Mesendoderm (in vitro differentiated cells): ENCODE results near the gene FOXP1.

Experiments used
- DNase-seq: peaks from one replicate; pipeline ENCODE4 v3.0.0; 2013
- H2AK5ac ChIP-seq: 2 replicates; pipeline ENCODE4 v1.6.1; 2013; ENCODE audit warnings: low read length, inconsistent platforms
- H2BK120ac ChIP-seq: 2 replicates; pipeline ENCODE4 v1.6.1; 2013; ENCODE audit warnings: low read depth, mild to moderate bottlenecking, low read length, moderate library complexity, mixed read lengths
- H2BK15ac ChIP-seq: replicated peaks from 2 replicates; pipeline ENCODE4 v1.6.1; 2013; ENCODE audit warnings: low read depth, mild to moderate bottlenecking, moderate library complexity
- H2BK5ac ChIP-seq: 2 replicates; pipeline ENCODE4 v1.6.1; 2013; ENCODE audit warnings: low read length, inconsistent platforms
- H3K18ac ChIP-seq: 2 replicates; pipeline ENCODE4 v1.6.1; 2013; ENCODE audit warnings: mild to moderate bottlenecking, low read length, mixed read lengths
- H3K23ac ChIP-seq: one replicate; pipeline ENCODE4 v1.6.1; 2013; ENCODE audit warnings: low read length
- H3K27ac ChIP-seq: 2 replicates; pipeline ENCODE4 v1.5.1; 2013; ENCODE audit warnings: low read depth, mild to moderate bottlenecking, inconsistent platforms, low read length, moderate library complexity
- H3K27me3 ChIP-seq: 2 replicates; pipeline ENCODE4 v1.6.1; 2013; ENCODE audit warnings: low read length, control low read depth, mild to moderate bottlenecking, inconsistent platforms; ENCODE audit not compliant: insufficient read depth, poor library complexity
- H3K36me3 ChIP-seq: 2 replicates; pipeline ENCODE4 v1.6.1; 2013; ENCODE audit warnings: low read length, inconsistent platforms; ENCODE audit not compliant: control insufficient read depth, insufficient read depth
- H3K4ac ChIP-seq: one replicate; pipeline ENCODE4 v1.6.1; 2013; ENCODE audit warnings: low read depth, mild to moderate bottlenecking, low read length, moderate library complexity
- H3K4me1 ChIP-seq: 2 replicates; pipeline ENCODE4 v1.6.1; 2013; ENCODE audit warnings: low read depth, low read length, inconsistent platforms; ENCODE audit not compliant: control insufficient read depth
- H3K4me2 ChIP-seq: 2 replicates; pipeline ENCODE4 v1.6.1; 2013; ENCODE audit warnings: low read length
- H3K4me3 ChIP-seq: 2 replicates; pipeline ENCODE4 v1.5.1; 2013; ENCODE audit warnings: mild to moderate bottlenecking, low read length
- H3K56ac ChIP-seq: one replicate; pipeline ENCODE4 v1.6.1; 2013; ENCODE audit warnings: low read length
- H3K79me1 ChIP-seq: 2 replicates; pipeline ENCODE4 v1.6.1; 2013; ENCODE audit warnings: low read length, inconsistent platforms
- H3K79me2 ChIP-seq: 2 replicates; pipeline ENCODE4 v1.6.1; 2013; ENCODE audit warnings: mild to moderate bottlenecking, low read length; ENCODE audit not compliant: control insufficient read depth, insufficient read depth
- H3K9ac ChIP-seq: 2 replicates; pipeline ENCODE4 v1.6.1; 2013; ENCODE audit warnings: low read length, inconsistent platforms
- H4K5ac ChIP-seq: one replicate; pipeline ENCODE4 v1.6.1; 2013; ENCODE audit warnings: low read length
- H4K8ac ChIP-seq: one replicate; pipeline ENCODE4 v1.6.1; 2013; ENCODE audit warnings: low read depth, mild to moderate bottlenecking, control low read depth, low read length, moderate library complexity
- WGBS: extraction: QIAGEN DNeasy Blood & Tissue Kit; methylation state at CpG from one replicate; pipeline ENCODE4 v1.1.7; 2013; ENCODE audit warnings: low lambda C conversion rate, missing lambda C conversion rate; ENCODE audit not compliant: insufficient coverage; ENCODE audit errors: extremely low coverage; 5-methylcytosine and 5-hydroxymethylcytosine counted together

FOXP1 gene

DNA sequence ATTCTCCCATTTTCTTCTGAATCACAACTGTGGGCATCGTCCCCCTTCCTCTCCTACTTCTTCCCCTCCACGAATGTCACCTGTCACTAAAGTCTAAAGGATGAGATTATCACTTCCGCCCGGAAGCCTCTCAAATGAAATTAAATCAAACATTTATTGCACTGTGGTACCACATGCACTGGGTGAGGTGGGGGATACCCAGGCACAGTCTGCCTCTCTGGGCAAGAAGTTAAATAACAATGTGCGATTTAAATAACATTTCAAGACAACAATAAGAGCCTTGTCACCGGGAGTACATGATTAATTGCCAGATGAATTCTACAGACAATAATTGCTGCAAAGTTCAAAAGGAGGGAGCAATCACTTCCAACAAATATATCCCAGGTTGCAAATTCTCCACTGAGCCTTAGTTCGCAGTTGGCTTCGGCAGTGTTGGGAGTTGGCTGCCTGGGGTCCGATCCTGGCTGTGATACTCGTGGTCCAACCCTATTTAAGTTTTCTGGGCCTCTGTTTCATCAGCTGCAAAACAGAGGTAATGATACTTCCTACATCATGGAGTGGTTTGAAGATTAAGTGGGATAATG, 77.7 kb downstream of the FOXP1 start:
- Histone ChIP-seq H4K8ac (no peak overlapping the region), H3K4me3 (no peak overlapping the region), H3K4me2 (no peak overlapping the region), H3K18ac (no peak overlapping the region), H3K4me1 (peaks cover 2% of the 10 kb centered on the region), H3K56ac (no peak overlapping the region), H3K79me1 (no peaks in the 10 kb centered on the region), H3K9ac (no peak overlapping the region), H2BK120ac (no peak overlapping the region), H3K27me3 (no peaks in the 10 kb centered on the region), H3K36me3 (no peaks in the 10 kb centered on the region), H2BK5ac (no peak overlapping the region), H4K5ac (no peak overlapping the region), H3K23ac (no peak overlapping the region), H2BK15ac (no peak overlapping the region), H2AK5ac (no peak overlapping the region), H3K27ac (no peak overlapping the region), H3K4ac (no peak overlapping the region), H3K79me2 (no peaks in the 10 kb centered on the region)
- WGBS = no CpG with 5 or more reads among the region's 10 CpGs
- no peak for DNase-seq

DNA sequence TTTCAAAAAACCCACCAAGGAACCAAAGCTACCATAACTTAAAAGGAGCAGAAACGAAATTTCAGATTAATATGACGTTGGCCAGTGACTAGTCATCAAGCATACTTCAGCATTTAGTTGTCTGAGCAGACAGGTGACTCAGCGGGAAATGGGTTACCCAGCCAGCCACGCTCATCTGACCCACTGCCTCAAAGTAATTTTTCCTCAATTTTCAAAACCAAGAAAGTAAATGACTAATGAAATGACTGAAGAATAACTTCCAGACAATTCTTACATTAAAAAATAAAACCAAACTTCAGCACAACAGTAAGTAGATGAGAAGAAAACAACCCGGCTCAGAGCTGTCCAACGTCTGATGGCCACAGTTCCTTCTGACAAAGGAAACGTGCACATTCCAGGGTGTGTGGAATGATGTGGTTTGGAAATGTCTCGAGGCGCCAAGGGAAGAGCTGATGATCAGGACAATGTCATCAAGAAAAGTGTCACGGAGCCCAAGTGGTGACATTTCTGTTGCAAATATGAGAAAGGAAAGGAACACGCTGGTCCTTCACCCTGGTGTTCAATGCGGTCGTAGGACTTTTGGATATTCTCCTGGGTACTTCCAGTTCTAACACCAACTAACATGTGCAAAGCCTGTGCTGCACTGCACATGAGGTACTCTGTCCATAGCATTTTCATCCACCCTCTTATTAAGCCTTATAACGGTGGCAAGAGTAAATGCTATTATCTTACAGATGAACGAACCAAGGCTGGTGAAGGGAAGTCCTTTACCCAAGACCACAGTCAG, 79.1 kb downstream of the FOXP1 start:
- Histone ChIP-seq H2BK5ac (no peak overlapping the region), H3K27ac (no peak overlapping the region), H3K4me2 (no peak overlapping the region), H3K36me3 (no peaks in the 10 kb centered on the region), H3K79me2 (no peaks in the 10 kb centered on the region), H2BK120ac (no peak overlapping the region), H2AK5ac (no peak overlapping the region), H4K5ac (no peak overlapping the region), H3K4me3 (no peak overlapping the region), H3K4me1 (peaks cover 5% of the 10 kb centered on the region), H3K23ac (no peak overlapping the region), H3K18ac (no peak overlapping the region), H4K8ac (no peak overlapping the region), H2BK15ac (no peak overlapping the region), H3K27me3 (no peaks in the 10 kb centered on the region), H3K9ac (no peak overlapping the region), H3K79me1 (no peaks in the 10 kb centered on the region), H3K56ac (no peak overlapping the region), H3K4ac (no peak overlapping the region)
- DNase-seq = no peak
- no CpG with 5 or more reads among the region's 15 CpGs for WGBS

DNA sequence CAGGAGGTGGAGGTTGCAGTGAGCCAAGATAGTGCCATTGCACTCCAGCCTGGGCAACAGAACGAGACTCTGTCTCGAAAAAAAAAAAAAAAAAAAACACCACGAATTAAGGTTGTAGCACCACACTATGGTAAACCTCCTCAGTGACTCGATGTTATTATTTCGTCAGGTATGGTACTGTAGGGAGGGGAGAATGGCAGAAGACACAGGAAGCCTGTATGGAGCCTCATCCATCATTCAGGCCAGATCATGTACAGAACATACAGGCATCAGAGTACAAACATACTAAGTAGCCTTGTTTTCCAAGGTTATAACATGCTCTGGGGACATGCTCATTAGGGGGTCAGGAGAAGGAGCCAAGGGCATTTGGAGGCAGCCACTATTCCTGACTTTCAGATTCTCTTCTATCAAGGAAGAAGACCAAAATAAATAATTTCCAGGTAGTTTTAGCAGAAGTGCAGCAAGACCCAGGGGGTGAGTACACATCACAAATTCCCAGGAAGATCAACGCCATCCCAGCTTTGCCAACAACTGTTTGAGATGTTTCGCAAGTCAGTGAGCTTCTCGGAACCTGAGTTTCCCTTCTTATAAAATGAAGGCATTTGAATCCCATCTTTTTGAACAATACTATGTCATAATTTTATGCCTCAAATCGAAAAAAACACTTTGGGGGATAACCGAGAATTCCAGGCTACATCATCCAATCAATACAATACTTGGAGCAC, 79.8 kb downstream of the FOXP1 start:
- Histone ChIP-seq H4K5ac (no peak overlapping the region), H4K8ac (no peak overlapping the region), H3K4me3 (no peak overlapping the region), H3K4me1 (peaks cover 5% of the 10 kb centered on the region), H3K36me3 (no peaks in the 10 kb centered on the region), H3K79me1 (no peaks in the 10 kb centered on the region), H2BK120ac (no peak overlapping the region), H3K4ac (no peak overlapping the region), H3K18ac (no peak overlapping the region), H2AK5ac (no peak overlapping the region), H3K27me3 (no peaks in the 10 kb centered on the region), H3K4me2 (no peak overlapping the region), H2BK15ac (no peak overlapping the region), H3K23ac (no peak overlapping the region), H2BK5ac (no peak overlapping the region), H3K79me2 (no peaks in the 10 kb centered on the region), H3K9ac (no peak overlapping the region), H3K56ac (no peak overlapping the region), H3K27ac (no peak overlapping the region)
- no peak for DNase-seq
- WGBS = no CpG with 5 or more reads among the region's 10 CpGs

DNA sequence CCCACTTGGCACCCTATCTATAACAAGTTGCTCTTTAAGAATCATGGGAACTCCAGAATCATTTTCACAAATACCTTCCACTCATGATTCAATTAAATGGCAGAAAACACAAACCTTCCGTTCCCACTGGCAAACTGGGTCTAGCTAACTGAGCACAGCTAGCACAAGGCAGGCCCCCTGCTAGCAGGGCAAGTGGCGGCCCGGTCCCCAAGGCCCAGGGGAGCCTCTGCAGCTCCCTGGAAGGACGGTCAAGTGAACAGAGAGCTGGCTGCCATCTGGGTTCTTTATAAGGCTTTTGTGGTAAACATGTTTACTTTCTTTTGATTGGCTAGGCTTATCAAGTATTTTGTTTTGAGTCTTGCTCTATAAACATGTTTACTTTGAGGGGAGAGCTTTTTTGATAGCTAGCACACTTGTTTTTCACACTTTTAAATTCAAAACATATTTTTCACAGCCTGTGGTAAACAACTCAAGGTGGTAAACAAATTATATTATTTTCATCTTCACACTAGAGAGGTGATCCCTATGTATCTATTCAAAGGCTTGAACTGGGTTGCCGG, 81.4 kb downstream of the FOXP1 start:
- peaks cover 9% of the 10 kb centered on the region for H3K4me1 ChIP-seq
- no peaks in the 10 kb centered on the region for H3K79me1 ChIP-seq
- no peak overlapping the region for H4K8ac ChIP-seq
- no peak overlapping the region for H2AK5ac ChIP-seq
- no peak overlapping the region for H3K23ac ChIP-seq
- no peaks in the 10 kb centered on the region for H3K36me3 ChIP-seq
- H3K4me2 ChIP-seq = no peak overlapping the region
- H3K56ac ChIP-seq = no peak overlapping the region
- no peak overlapping the region for H3K18ac ChIP-seq
- no peak overlapping the region for H4K5ac ChIP-seq
- H2BK5ac ChIP-seq = no peak overlapping the region
- H3K4ac ChIP-seq = no peak overlapping the region
- H2BK120ac ChIP-seq = no peak overlapping the region
- no peaks in the 10 kb centered on the region for H3K27me3 ChIP-seq
- H3K27ac ChIP-seq = no peak overlapping the region
- no peak overlapping the region for H3K9ac ChIP-seq
- WGBS = no CpG with 5 or more reads among the region's 5 CpGs
- H2BK15ac ChIP-seq = no peak overlapping the region
- no peaks in the 10 kb centered on the region for H3K79me2 ChIP-seq
- H3K4me3 ChIP-seq = no peak overlapping the region
- DNase-seq = no peak

DNA sequence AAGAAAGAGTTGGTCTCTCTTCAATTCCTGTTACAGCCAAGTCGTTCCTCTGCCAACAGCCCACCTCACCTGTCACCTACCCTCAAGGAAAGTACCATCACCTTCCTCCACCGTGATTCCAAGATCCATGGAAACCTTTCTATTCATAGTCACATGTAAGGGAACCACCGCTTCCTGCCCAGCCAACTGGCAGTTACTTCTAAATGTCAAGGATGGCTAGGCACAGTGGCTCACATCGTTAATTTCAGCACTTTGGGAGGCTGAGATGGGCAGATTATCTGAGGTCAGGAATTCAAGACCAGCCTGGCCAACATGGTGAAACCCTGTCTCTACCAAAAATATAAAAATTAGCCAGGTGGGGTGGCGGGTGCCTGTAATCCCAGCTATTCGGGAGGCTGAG, 82.8 kb downstream of the FOXP1 start:
- WGBS = no CpG with 5 or more reads among the region's 6 CpGs

More for the DNA sequence above, 82.8 kb downstream of the FOXP1 start:
- H3K36me3 ChIP-seq = no peaks in the 10 kb centered on the region
- H2BK120ac ChIP-seq = no peak overlapping the region
- no peak overlapping the region for H3K4me3 ChIP-seq
- H3K4me1 ChIP-seq = peaks cover 12% of the 10 kb centered on the region
- H2BK15ac ChIP-seq = no peak overlapping the region
- H3K9ac ChIP-seq = no peak overlapping the region
- H2BK5ac ChIP-seq = no peak overlapping the region
- H3K27me3 ChIP-seq = no peaks in the 10 kb centered on the region
- H3K27ac ChIP-seq = no peak overlapping the region
- no peak overlapping the region for H3K56ac ChIP-seq
- no peaks in the 10 kb centered on the region for H3K79me1 ChIP-seq
- H4K8ac ChIP-seq = no peak overlapping the region
- no peak overlapping the region for H3K23ac ChIP-seq
- no peak overlapping the region for H2AK5ac ChIP-seq
- H3K79me2 ChIP-seq = no peaks in the 10 kb centered on the region
- no peak overlapping the region for H4K5ac ChIP-seq
- no peak overlapping the region for H3K18ac ChIP-seq
- DNase-seq = no peak
- no peak overlapping the region for H3K4me2 ChIP-seq
- H3K4ac ChIP-seq = no peak overlapping the region
